ENCODE results near the gene NOTCH1. TPM values are rescaled to one million over a fixed set of nuclear protein-coding genes. Genes with fewer than 3 reads are reported as not detected.

Gene NOTCH1
- total RNA-seq, 2 experiments from 2014 or later: 45.7 to 47.6 TPM

- DNase-seq (no peak), ATAC-seq (no peak)
- CTCF ChIA-PET: no interaction called here
- POLR2A ChIA-PET: interaction anchor here (0.9 kb wide), 1 partner anchor 31 kb away, joined by 4 read pairs; no protein-coding TSS in a partner anchor
- H3K36me3 Mint-ChIP-seq (ENCODE audit: low read depth): peaks cover 51% of the 10 kb centered on the region
- TF ChIP-seq, protein P1, sequence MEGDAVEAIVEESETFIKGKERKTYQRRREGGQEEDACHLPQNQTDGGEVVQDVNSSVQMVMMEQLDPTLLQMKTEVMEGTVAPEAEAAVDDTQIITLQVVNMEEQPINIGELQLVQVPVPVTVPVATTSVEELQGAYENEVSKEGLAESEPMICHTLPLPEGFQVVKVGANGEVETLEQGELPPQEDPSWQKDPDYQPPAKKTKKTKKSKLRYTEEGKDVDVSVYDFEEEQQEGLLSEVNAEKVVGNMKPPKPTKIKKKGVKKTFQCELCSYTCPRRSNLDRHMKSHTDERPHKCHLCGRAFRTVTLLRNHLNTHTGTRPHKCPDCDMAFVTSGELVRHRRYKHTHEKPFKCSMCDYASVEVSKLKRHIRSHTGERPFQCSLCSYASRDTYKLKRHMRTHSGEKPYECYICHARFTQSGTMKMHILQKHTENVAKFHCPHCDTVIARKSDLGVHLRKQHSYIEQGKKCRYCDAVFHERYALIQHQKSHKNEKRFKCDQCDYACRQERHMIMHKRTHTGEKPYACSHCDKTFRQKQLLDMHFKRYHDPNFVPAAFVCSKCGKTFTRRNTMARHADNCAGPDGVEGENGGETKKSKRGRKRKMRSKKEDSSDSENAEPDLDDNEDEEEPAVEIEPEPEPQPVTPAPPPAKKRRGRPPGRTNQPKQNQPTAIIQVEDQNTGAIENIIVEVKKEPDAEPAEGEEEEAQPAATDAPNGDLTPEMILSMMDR (IDR thresholded peaks at IDR 0.05): no peak
- H3K9me3 Mint-ChIP-seq: no peaks in the 10 kb centered on the region
- no peaks in the 10 kb centered on the region for H3K27me3 Mint-ChIP-seq
- H3K4me3 Mint-ChIP-seq: no peak overlapping the region
- H3K4me1 Mint-ChIP-seq (ENCODE audit: low read depth): no peaks in the 10 kb centered on the region
- H3K27ac Mint-ChIP-seq: no peak overlapping the region
- intact Hi-C loops (cut with micrococcal nuclease): no loop called here
These were observed 89.6 kb downstream of the NOTCH1 start for GRCh38 chr9:136456258-136456657.

- H3K9me3 Mint-ChIP-seq: no peaks in the 10 kb centered on the region
- ChIA-PET CTCF (no interaction called here), POLR2A (interaction anchor here (1.2 kb wide), 1 partner anchor 12 kb away, joined by 3 read pairs; no protein-coding TSS in a partner anchor)
- peaks cover 53% of the 10 kb centered on the region for H3K36me3 Mint-ChIP-seq (ENCODE audit: low read depth)
- no peak overlapping the region for H3K4me3 Mint-ChIP-seq
- no peaks in the 10 kb centered on the region for H3K27me3 Mint-ChIP-seq
- no peak for DNase-seq
- no peaks in the 10 kb centered on the region for H3K4me1 Mint-ChIP-seq (ENCODE audit: low read depth)
- intact Hi-C loops (cut with micrococcal nuclease): no loop called here
- no peak overlapping the region for H3K27ac Mint-ChIP-seq
- TF ChIP-seq, protein P1 (IDR thresholded peaks at IDR 0.05): no peak
- ATAC-seq: no peak
These were observed 90.5 kb downstream of the NOTCH1 start for GRCh38 chr9:136455043-136456002.

DNA sequence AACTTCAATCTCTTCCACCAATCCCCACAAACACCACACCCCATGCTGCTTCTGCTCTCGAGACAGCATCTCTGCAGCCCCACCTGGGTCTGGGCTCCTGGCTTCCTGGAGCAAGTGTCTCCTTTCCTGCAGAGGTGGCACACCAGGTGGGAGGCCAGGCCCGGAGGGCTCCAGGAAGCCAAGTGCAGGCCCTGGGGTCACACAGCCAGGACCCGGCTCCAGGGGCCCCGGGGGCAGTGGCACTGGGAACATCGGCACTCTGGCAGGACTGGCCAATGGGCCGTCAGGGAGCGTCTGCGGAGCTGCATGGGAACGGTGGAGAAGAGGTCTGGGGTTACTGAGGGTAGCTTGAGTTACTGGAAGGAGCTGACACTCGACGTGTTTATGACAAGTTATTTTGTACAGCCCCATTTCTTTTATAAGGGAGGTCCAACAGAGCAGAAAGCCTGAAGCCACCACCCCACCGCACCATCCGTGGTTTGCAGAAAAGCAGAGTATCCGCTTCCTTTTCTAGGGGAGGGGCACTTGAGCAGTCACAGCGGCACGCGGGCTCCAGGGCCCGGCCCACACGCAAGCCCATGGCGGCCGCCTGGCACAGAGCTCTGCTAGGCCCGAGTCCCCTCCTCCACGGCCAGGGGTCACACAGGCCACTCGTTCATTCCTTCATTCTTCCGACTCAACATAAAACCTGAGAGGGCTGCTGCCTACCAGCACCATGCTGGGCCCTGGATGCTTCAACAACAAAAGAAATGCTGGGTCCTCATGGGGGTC lies 91.6 kb downstream of the NOTCH1 start:
- ChIA-PET CTCF (no interaction called here), POLR2A (interaction anchor here (1.2 kb wide), 2 partner anchors 11 to 41 kb away, joined by 3 read pairs; no protein-coding TSS in a partner anchor)
- Mint-ChIP-seq H3K27me3 (no peaks in the 10 kb centered on the region), H3K9me3 (no peaks in the 10 kb centered on the region), H3K27ac (no peak overlapping the region), H3K36me3 (ENCODE audit: low read depth) (peaks cover 51% of the 10 kb centered on the region), H3K4me3 (no peak overlapping the region), H3K4me1 (ENCODE audit: low read depth) (no peaks in the 10 kb centered on the region)
- TF ChIP-seq, protein P1 (IDR thresholded peaks at IDR 0.05): no peak
- ATAC-seq (no peak), DNase-seq (no peak)
- intact Hi-C loops (cut with micrococcal nuclease): no loop called here

DNA sequence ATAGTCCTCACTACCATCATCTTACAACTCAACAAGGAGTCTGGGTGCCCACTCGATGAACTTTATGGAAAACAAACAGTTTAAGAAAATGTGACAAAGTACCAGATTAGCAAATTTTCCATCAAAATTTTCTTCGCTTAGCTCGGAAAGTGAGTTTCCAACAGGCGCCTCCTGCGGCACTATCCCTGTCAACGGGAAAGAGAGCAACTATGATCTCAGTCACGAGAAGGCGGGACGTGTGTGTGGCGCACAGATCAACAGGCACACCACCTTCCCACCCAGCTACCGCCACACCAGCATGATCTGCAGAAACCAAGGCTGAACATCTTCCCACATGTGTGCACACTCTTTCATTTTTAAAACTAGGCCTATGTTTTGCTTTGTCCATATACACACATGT lies 92.5 kb downstream of the NOTCH1 start:
- DNase-seq (no peak), ATAC-seq (no peak)
- ChIA-PET POLR2A (interaction anchor here (0.6 to 1.5 kb wide), 3 partner anchors 17 to 491 kb away, joined by 3 to 4 read pairs (median 3); partner anchors contain the start of gene FBXW5), CTCF (no interaction called here)
- intact Hi-C loops (cut with micrococcal nuclease): no loop called here
- H3K9me3 Mint-ChIP-seq: no peaks in the 10 kb centered on the region
- H3K36me3 Mint-ChIP-seq (ENCODE audit: low read depth): peaks cover 51% of the 10 kb centered on the region
- H3K4me1 Mint-ChIP-seq (ENCODE audit: low read depth): no peaks in the 10 kb centered on the region
- TF ChIP-seq, protein P1 (IDR thresholded peaks at IDR 0.05): no peak
- H3K27ac Mint-ChIP-seq: no peak overlapping the region
- no peaks in the 10 kb centered on the region for H3K27me3 Mint-ChIP-seq
- no peak overlapping the region for H3K4me3 Mint-ChIP-seq

Measured in activated CD8-positive, alpha-beta T cell treated with anti-CD3 and anti-CD28 coated beads for 36 hours (primary cell).